ENCODE results near the gene ALKBH3. TPM values are rescaled to one million over a fixed set of nuclear protein-coding genes. Genes with fewer than 3 reads are reported as not detected.

The ALKBH3 gene
- total and polyA plus RNA-seq, 12 donors = 19.7 to 45.3 (median 31.5) TPM

DNA sequence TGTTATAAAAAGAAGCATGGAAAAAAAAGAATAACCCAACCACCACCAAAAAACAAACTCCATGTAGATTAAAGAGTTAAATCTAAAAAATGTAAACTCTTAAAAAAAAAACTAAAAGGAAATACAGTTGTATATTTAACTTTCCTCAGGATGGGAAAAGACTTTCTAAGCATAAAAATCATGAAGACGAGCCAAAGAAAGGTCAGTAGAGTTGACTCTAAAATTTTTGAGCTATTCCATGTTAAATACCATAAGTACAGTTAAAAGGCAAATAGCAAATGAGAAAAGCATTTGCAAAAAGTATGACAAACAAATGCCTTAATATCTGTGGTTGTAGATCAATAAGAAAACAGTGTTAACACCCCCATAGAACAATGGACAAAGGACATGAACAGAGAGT, 33.8 kb downstream of the ALKBH3 start:
- intact Hi-C loops (cut with DNase I) = no loop called here
- H3K9me3 ChIP-seq (replicated peaks in 1 of 3) = no peaks in the 10 kb centered on the region
- H3K27me3 ChIP-seq = no peaks in the 10 kb centered on the region
- no peak overlapping the region for H3K4me3 ChIP-seq
- H3K27ac ChIP-seq = no peak overlapping the region
- DNase-seq = no peak
- WGBS, 4 donors = 63 to 81% (median 74%) methylated on average over 1 of the region's 1 CpG
- no peak for TF ChIP-seq CTCF (IDR thresholded peaks at IDR 0.05)
- TF ChIP-seq POLR2A (IDR thresholded peaks at IDR 0.05) = no peak
- H3K4me1 ChIP-seq (replicated peaks in 1 of 2) = peaks cover 0 to 4% of the 10 kb centered on the region in 2 donors
- H3K36me3 ChIP-seq (replicated peaks in 1 of 2) = peaks cover 0 to 25% of the 10 kb centered on the region in 2 donors

GRCh38 chr11:43916621-43917020, 36.0 kb downstream of the ALKBH3 start:
- peaks cover 6 to 13% of the 10 kb centered on the region in 2 donors for H3K4me1 ChIP-seq (replicated peaks in 1 of 2)
- H3K9me3 ChIP-seq (replicated peaks in 1 of 3) = no peaks in the 10 kb centered on the region
- H3K27me3 ChIP-seq = no peaks in the 10 kb centered on the region
- peaks cover 0 to 20% of the 10 kb centered on the region in 2 donors for H3K36me3 ChIP-seq (replicated peaks in 1 of 2)
- H3K4me3 ChIP-seq = no peak overlapping the region
- 69 to 83% (median 78%) methylated on average over 2 of the region's 2 CpGs for WGBS, 4 donors
- H3K27ac ChIP-seq = peak overlapping the region in 2 of 5 donors; percentile 6 to 18
- DNase-seq = no peak
- TF ChIP-seq CTCF (IDR thresholded peaks at IDR 0.05) = no peak
- no peak for TF ChIP-seq POLR2A (IDR thresholded peaks at IDR 0.05)
- intact Hi-C loops (cut with DNase I) = no loop called here

DNA sequence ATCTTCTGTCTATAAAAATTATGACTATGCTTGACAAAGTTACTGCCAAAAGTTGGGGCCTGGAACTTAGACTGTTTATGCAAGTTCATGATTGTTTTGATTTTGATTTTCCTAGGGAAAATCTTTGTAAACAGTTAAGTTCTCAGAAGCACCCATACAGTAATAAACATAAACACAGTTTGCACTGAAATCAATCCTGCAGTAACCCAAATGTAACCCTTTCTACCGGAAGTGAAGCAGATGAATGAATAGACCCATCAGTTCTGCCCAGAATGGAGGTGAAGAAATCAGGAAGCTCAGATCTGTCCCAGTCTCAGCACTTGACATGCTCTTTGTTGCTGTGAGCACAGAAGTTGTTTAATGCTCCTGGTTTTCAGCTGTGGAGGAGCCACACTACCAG, 37.2 kb downstream of the ALKBH3 start:
- Histone ChIP-seq H3K4me1 (replicated peaks in 1 of 2) (peaks cover 6 to 23% of the 10 kb centered on the region in 2 donors), H3K9me3 (replicated peaks in 1 of 3) (no peaks in the 10 kb centered on the region), H3K4me3 (no peak overlapping the region), H3K27ac (peak overlapping the region in 2 of 5 donors; percentile 6 to 27), H3K27me3 (no peaks in the 10 kb centered on the region), H3K36me3 (replicated peaks in 1 of 2) (peaks cover 0 to 20% of the 10 kb centered on the region in 2 donors)
- no peak for DNase-seq
- WGBS, 4 donors = 31 to 70% (median 68%) methylated on average over 1 of the region's 1 CpG
- no peak for TF ChIP-seq POLR2A (IDR thresholded peaks at IDR 0.05)
- TF ChIP-seq CTCF (IDR thresholded peaks at IDR 0.05) = no peak
- intact Hi-C loops (cut with DNase I) = no loop called here

- no peak overlapping the region for H3K4me3 ChIP-seq
- H3K27ac ChIP-seq = peak overlapping the region in 2 of 5 donors; percentile 27 to 93
- no peak for DNase-seq
- intact Hi-C loops (cut with DNase I) = no loop called here
- no peak for TF ChIP-seq POLR2A (IDR thresholded peaks at IDR 0.05)
- no peak for TF ChIP-seq CTCF (IDR thresholded peaks at IDR 0.05)
- H3K4me1 ChIP-seq (replicated peaks in 1 of 2) = peaks cover 9 to 32% of the 10 kb centered on the region in 2 donors
- peaks cover 0 to 20% of the 10 kb centered on the region in 2 donors for H3K36me3 ChIP-seq (replicated peaks in 1 of 2)
- no peaks in the 10 kb centered on the region for H3K27me3 ChIP-seq
- H3K9me3 ChIP-seq (replicated peaks in 1 of 3) = no peaks in the 10 kb centered on the region
Measured at GRCh38 chr11:43918662-43919061, 38.0 kb downstream of the ALKBH3 start.
